HEK293 (cell line): ENCODE results near the gene KIF17.

Experiments used
- GLIS1 ChIP-seq: fragments of 450-650 bp; formaldehyde crosslinking; IDR thresholded peaks from 2 replicates; pipeline ENCODE4 v1.5.1; 2016; ENCODE audit warnings: missing biosample characterization, missing genetic modification characterization
- GLIS2 ChIP-seq: fragments of 450-650 bp; formaldehyde crosslinking; IDR thresholded peaks from 2 replicates; pipeline ENCODE4 v1.5.1; 2016; ENCODE audit warnings: missing biosample characterization, missing genetic modification characterization
- HIC1 ChIP-seq: fragments of 450-650 bp; formaldehyde crosslinking; IDR thresholded peaks from 2 replicates; pipeline ENCODE4 v1.5.1; 2016; ENCODE audit warnings: missing biosample characterization, missing genetic modification characterization
- INSM2 ChIP-seq: fragments of 450-650 bp; formaldehyde crosslinking; IDR thresholded peaks from 2 replicates; pipeline ENCODE4 v1.5.1; 2016; ENCODE audit warnings: missing biosample characterization, missing genetic modification characterization
- KLF1 ChIP-seq: fragments of 450-650 bp; formaldehyde crosslinking; IDR thresholded peaks from 2 replicates; pipeline ENCODE4 v1.5.1; 2016; ENCODE audit warnings: missing biosample characterization, missing genetic modification characterization
- KLF10 ChIP-seq: fragments of 450-650 bp; IDR thresholded peaks from 2 replicates; pipeline ENCODE4 v1.5.1; 2018; ENCODE audit warnings: missing biosample characterization, mild to moderate bottlenecking, missing genetic modification characterization
- MEIS1 ChIP-seq: sonication (generic); formaldehyde crosslinking; IDR thresholded peaks from 2 replicates; pipeline ENCODE4 v1.8.1; 2022; ENCODE audit warnings: missing genetic modification reagents, mild to moderate bottlenecking, borderline replicate concordance
- PRDM6 ChIP-seq: fragments of 450-650 bp; formaldehyde crosslinking; IDR thresholded peaks from 2 replicates; pipeline ENCODE4 v1.5.1; 2017; ENCODE audit warnings: missing biosample characterization, missing genetic modification characterization
- WT1 ChIP-seq: fragments of 450-650 bp; formaldehyde crosslinking; IDR thresholded peaks from 2 replicates; pipeline ENCODE4 v1.5.1; 2016; ENCODE audit warnings: missing biosample characterization, missing genetic modification characterization
- ZBTB10 ChIP-seq: fragments of 450-650 bp; formaldehyde crosslinking; IDR thresholded peaks from 2 replicates; pipeline ENCODE4 v1.5.1; 2016; ENCODE audit warnings: missing biosample characterization, missing genetic modification characterization
- ZBTB26 ChIP-seq: fragments of 450-650 bp; formaldehyde crosslinking; optimal IDR thresholded peaks from 2 replicates; pipeline ENCODE3; 2016; ENCODE audit warnings: missing biosample characterization, mild to moderate bottlenecking, missing genetic modification characterization
- ZEB2 ChIP-seq: fragments of 450-650 bp; formaldehyde crosslinking; IDR thresholded peaks from 2 replicates; pipeline ENCODE4 v1.5.1; 2016; ENCODE audit warnings: missing biosample characterization, missing genetic modification characterization
- ZNF140 ChIP-seq: fragments of 450-650 bp; formaldehyde crosslinking; IDR thresholded peaks from 2 replicates; pipeline ENCODE4 v1.5.1; 2016; ENCODE audit warnings: missing biosample characterization, missing genetic modification characterization
- ZNF174 ChIP-seq: fragments of 450-650 bp; formaldehyde crosslinking; IDR thresholded peaks from 2 replicates; pipeline ENCODE4 v1.5.0; 2017; ENCODE audit warnings: missing biosample characterization, mild to moderate bottlenecking, missing genetic modification characterization
- ZNF239 ChIP-seq: fragments of 450-650 bp; formaldehyde crosslinking; IDR thresholded peaks from 2 replicates; pipeline ENCODE4 v1.5.1; 2016; ENCODE audit warnings: missing biosample characterization, missing genetic modification characterization
- ZNF26 ChIP-seq: fragments of 450-650 bp; formaldehyde crosslinking; IDR thresholded peaks from 2 replicates; pipeline ENCODE4 v1.5.1; 2016; ENCODE audit warnings: missing biosample characterization, missing genetic modification characterization
- ZNF335 ChIP-seq: fragments of 450-650 bp; formaldehyde crosslinking; conservative IDR thresholded peaks from 2 replicates; pipeline ENCODE4 v1.5.1; 2016; ENCODE audit warnings: missing biosample characterization, missing genetic modification characterization
- ZNF580 ChIP-seq: fragments of 450-650 bp; formaldehyde crosslinking; IDR thresholded peaks from 2 replicates; pipeline ENCODE4 v1.5.1; 2016; ENCODE audit warnings: missing biosample characterization, missing genetic modification characterization
- ZNF639 ChIP-seq: fragments of 450-650 bp; formaldehyde crosslinking; IDR thresholded peaks from 2 replicates; pipeline ENCODE4 v1.5.1; 2016; ENCODE audit warnings: missing biosample characterization, missing genetic modification characterization
- ZNF658 ChIP-seq: fragments of 450-650 bp; formaldehyde crosslinking; IDR thresholded peaks from 2 replicates; pipeline ENCODE4; 2016; ENCODE audit warnings: missing biosample characterization, missing genetic modification characterization
- ZNF701 ChIP-seq: fragments of 450-650 bp; formaldehyde crosslinking; IDR thresholded peaks from 2 replicates; pipeline ENCODE4 v1.5.1; 2016; ENCODE audit warnings: missing biosample characterization, missing genetic modification characterization
- ZNF76 ChIP-seq: fragments of 450-650 bp; formaldehyde crosslinking; IDR thresholded peaks from 2 replicates; pipeline ENCODE4; 2016; ENCODE audit warnings: low read depth, missing biosample characterization, missing genetic modification characterization, borderline replicate concordance
- ZNF785 ChIP-seq: fragments of 450-650 bp; formaldehyde crosslinking; IDR thresholded peaks from 2 replicates; pipeline ENCODE4 v1.5.1; 2016; ENCODE audit warnings: missing biosample characterization, missing genetic modification characterization
- ZSCAN5A ChIP-seq: fragments of 450-650 bp; formaldehyde crosslinking; IDR thresholded peaks from 2 replicates; pipeline ENCODE4 v1.5.1; 2016; ENCODE audit warnings: missing biosample characterization, missing genetic modification characterization

KIF17 gene

GRCh38 chr1:20732071-20732587, 14.3 kb upstream of the KIF17 start (continued):
- peak; percentile 73 for TF ChIP-seq ZBTB26 (tag by site-specific recombination)
- 0 out of 2 replicates have a peak, but pooled peaks have one; percentile 36 for TF ChIP-seq INSM2 (tag by site-specific recombination)
- peak; percentile 46; the same call in 1 of the 2 replicates for TF ChIP-seq KLF10 (tag by site-specific recombination)
- TF ChIP-seq ZEB2 = peak; percentile 71
- TF ChIP-seq ZNF335 (tag by site-specific recombination) = peak; percentile 92
- no peak for TF ChIP-seq PRDM6 (tag by site-specific recombination)
- peak; percentile 47; the same call in 1 of the 2 replicates for TF ChIP-seq GLIS1 (tag by site-specific recombination)
- peak; percentile 89 for TF ChIP-seq ZBTB10 (tag by site-specific recombination)
- peak; percentile 99 for TF ChIP-seq ZNF239 (tag by site-specific recombination)
- no peak for TF ChIP-seq MEIS1 (CRISPR knock-in tag)
- no peak for TF ChIP-seq ZNF658
- TF ChIP-seq ZNF580 (tag by site-specific recombination) = peak; percentile 100
- TF ChIP-seq ZNF76 = no peak; the same call in 1 of the 2 replicates
- TF ChIP-seq ZNF639 = peak; percentile 51
- TF ChIP-seq ZNF140 (tag by site-specific recombination) = no peak
- TF ChIP-seq WT1 (tag by site-specific recombination) = peak; percentile 34; the same call in 1 of the 2 replicates
- TF ChIP-seq ZNF785 = 0 out of 2 replicates have a peak, but pooled peaks have one; percentile 15
- no peak for TF ChIP-seq ZNF174 (tag by site-specific recombination)
- peak; percentile 64 for TF ChIP-seq HIC1 (tag by site-specific recombination)
- TF ChIP-seq GLIS2 = peak; percentile 67
- TF ChIP-seq KLF1 = 0 out of 2 replicates have a peak, but pooled peaks have one; percentile 12
- TF ChIP-seq ZSCAN5A (tag by site-specific recombination) = 0 out of 2 replicates have a peak, but pooled peaks have one; percentile 53
- TF ChIP-seq ZNF701 (tag by site-specific recombination) = no peak
- no peak for TF ChIP-seq ZNF26 (tag by site-specific recombination)
